Measurements from ENCODE around the gene TRIB2. TPM values are rescaled to one million over a fixed set of nuclear protein-coding genes. Genes with fewer than 3 reads are reported as not detected.
A peak's percentile ranks its signal among the peaks of the same experiment; 100 is the strongest.

Gene TRIB2
- total RNA-seq, 4 donors from 2014 or later, result 182 to 554 (median 315) TPM

- peaks cover 0 to 32% (median 6%) of the 10 kb centered on the region in 4 donors for H3K4me1 ChIP-seq
- WGBS, 2 donors, result 87 to 97% methylated on average over 8 of the region's 8 CpGs
- DNase-seq (ENCODE audit: low spot score in 2 of 2), result no peak
- TF ChIP-seq POLR2A (IDR thresholded peaks at IDR 0.05) (no peak), EP300 (IDR thresholded peaks at IDR 0.05) (no peak), CTCF (IDR thresholded peaks at IDR 0.05) (no peak)
- H3K36me3 ChIP-seq, result no peaks in the 10 kb centered on the region
- peak overlapping the region in 1 of 4 donors; percentile 48 for H3K27ac ChIP-seq
- H3K4me3 ChIP-seq, result no peak overlapping the region
- no peaks in the 10 kb centered on the region for H3K9me3 ChIP-seq
- H3K27me3 ChIP-seq, result no peaks in the 10 kb centered on the region
Observed at GRCh38 chr2:12708508-12709206, 8.1 kb upstream of the TRIB2 start.

DNA sequence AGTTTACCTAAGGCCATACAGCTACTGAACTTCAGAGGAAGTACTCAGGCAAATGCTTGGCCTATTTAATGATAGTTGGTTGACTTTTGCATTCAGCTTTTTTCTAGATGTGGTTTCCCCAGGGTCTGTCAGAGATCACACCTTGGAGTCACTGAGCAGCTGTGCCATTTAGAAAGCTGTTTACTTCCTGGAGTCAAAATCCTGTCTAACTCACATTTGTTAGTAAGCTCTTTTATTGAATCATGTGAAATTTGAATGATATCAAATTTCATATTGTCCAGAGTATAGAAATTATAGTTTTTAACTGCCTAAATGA is 7.6 kb upstream of the TRIB2 start:
- Histone ChIP-seq H3K36me3 (no peaks in the 10 kb centered on the region), H3K27ac (no peak overlapping the region), H3K4me1 (peaks cover 0 to 34% (median 7%) of the 10 kb centered on the region in 4 donors), H3K9me3 (no peaks in the 10 kb centered on the region), H3K27me3 (no peaks in the 10 kb centered on the region), H3K4me3 (no peak overlapping the region)
- no peak for TF ChIP-seq POLR2A (IDR thresholded peaks at IDR 0.05)
- no peak for DNase-seq (ENCODE audit: low spot score in 2 of 2)

DNA sequence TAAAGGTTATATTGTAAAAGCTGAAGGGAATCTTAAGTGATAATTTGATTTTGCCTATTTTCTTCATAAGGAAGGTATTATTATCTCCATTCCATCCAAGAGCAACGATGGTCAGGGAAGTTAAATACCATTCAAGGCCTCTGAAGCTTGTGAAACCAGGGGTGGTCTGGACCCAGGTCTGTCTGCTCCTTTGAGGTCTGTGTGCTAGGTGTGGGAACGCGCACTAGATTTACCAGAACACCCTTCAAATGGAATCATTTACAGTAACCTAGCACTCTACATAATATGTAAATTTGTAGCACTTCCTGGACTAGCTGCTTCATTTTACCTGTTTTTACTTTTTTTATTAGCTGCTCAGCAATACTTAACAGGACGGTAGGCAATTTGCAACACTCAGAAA is 6.4 kb upstream of the TRIB2 start:
- Histone ChIP-seq H3K4me3 (no peak overlapping the region), H3K27me3 (no peaks in the 10 kb centered on the region), H3K4me1 (peaks cover 0 to 34% (median 10%) of the 10 kb centered on the region in 4 donors), H3K36me3 (no peaks in the 10 kb centered on the region), H3K27ac (no peak overlapping the region), H3K9me3 (no peaks in the 10 kb centered on the region)
- 79 to 87% methylated on average over 4 of the region's 4 CpGs for WGBS, 2 donors
- TF ChIP-seq POLR2A (IDR thresholded peaks at IDR 0.05) (no peak), CTCF (IDR thresholded peaks at IDR 0.05) (no peak), EP300 (IDR thresholded peaks at IDR 0.05) (no peak)
- no peak for DNase-seq (ENCODE audit: low spot score in 2 of 2)

DNA sequence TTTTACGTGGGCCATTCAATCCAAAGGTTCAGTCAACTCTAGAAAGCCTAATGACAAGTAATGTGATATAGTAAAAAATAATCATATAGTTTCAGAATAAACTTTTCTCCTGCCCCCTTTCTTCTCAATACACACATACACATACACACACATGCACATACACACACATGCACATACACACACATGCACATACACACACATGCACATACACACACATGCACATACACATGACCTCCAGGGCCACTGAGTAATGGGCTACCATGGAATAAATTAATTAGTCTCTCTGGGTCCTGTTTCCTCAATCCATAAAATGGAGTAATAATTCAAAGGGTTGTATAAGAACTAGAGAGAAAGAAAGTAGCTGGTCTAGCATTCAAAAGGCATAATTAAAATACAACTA is 5.4 kb upstream of the TRIB2 start:
- Histone ChIP-seq H3K36me3 (no peaks in the 10 kb centered on the region), H3K27me3 (no peaks in the 10 kb centered on the region), H3K4me3 (no peak overlapping the region), H3K4me1 (peaks cover 0 to 40% (median 18%) of the 10 kb centered on the region in 4 donors), H3K9me3 (no peaks in the 10 kb centered on the region), H3K27ac (no peak overlapping the region)
- DNase-seq (ENCODE audit: low spot score in 2 of 2), result no peak
- TF ChIP-seq EP300 (IDR thresholded peaks at IDR 0.05), result no peak
- no peak for TF ChIP-seq POLR2A (IDR thresholded peaks at IDR 0.05)
- TF ChIP-seq CTCF (IDR thresholded peaks at IDR 0.05), result no peak
- WGBS, 2 donors, result 95 to 97% methylated on average over 1 of the region's 1 CpG

GRCh38 chr2:12712881-12713280 is 3.9 kb upstream of the TRIB2 start:
- Histone ChIP-seq H3K36me3 (no peaks in the 10 kb centered on the region), H3K4me1 (peaks cover 0 to 40% (median 18%) of the 10 kb centered on the region in 4 donors), H3K27ac (peak overlapping the region in 2 of 4 donors; percentile 4 to 92), H3K4me3 (no peak overlapping the region), H3K9me3 (no peaks in the 10 kb centered on the region), H3K27me3 (no peaks in the 10 kb centered on the region)
- TF ChIP-seq EP300 (IDR thresholded peaks at IDR 0.05), result no peak
- TF ChIP-seq POLR2A (IDR thresholded peaks at IDR 0.05), result no peak
- TF ChIP-seq CTCF (IDR thresholded peaks at IDR 0.05), result no peak
- 60 to 70% methylated on average over 8 of the region's 8 CpGs for WGBS, 2 donors
- DNase-seq (ENCODE audit: low spot score in 2 of 2), result no peak

Measured in tibial nerve (tissue), 4 donors.